HPDE6-E6E7 (cell line): ENCODE results near the gene KCNAB2.

Experiments
- DNase-seq: peaks from one replicate; pipeline ENCODE4 v3.0.0; 2011; ENCODE audit warnings: missing footprints; ENCODE audit errors: extremely low spot score

Gene KCNAB2

DNA sequence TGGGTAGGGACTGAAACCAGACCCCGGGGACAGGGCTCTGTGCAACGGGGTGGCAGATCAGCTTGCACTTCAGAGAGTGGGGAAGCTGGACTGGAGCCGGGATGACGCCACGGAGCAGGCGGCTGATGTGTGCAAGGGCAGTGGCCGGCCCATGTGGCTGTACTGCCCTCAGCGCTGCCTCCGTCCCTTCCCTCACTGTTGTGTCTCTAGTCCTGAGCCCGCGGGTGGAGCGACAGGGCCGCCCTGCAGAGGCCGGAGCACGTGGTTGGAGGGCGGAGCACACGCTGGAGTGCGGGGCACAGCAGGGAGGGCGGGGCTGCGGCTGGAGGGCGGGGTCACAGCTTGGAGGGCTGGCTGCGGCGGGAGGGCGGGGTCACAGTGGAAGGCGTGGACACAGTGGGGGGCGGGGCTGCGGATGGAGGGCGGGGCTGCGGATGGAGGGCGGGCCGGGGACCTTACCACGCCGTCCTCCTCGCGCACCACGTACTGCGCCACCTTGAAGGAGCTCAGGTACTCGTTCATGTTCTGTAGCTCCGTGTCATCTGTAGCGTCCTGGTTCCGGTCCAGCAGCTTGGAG lies 82.0 kb downstream of the KCNAB2 start:
- no peak for DNase-seq

DNA sequence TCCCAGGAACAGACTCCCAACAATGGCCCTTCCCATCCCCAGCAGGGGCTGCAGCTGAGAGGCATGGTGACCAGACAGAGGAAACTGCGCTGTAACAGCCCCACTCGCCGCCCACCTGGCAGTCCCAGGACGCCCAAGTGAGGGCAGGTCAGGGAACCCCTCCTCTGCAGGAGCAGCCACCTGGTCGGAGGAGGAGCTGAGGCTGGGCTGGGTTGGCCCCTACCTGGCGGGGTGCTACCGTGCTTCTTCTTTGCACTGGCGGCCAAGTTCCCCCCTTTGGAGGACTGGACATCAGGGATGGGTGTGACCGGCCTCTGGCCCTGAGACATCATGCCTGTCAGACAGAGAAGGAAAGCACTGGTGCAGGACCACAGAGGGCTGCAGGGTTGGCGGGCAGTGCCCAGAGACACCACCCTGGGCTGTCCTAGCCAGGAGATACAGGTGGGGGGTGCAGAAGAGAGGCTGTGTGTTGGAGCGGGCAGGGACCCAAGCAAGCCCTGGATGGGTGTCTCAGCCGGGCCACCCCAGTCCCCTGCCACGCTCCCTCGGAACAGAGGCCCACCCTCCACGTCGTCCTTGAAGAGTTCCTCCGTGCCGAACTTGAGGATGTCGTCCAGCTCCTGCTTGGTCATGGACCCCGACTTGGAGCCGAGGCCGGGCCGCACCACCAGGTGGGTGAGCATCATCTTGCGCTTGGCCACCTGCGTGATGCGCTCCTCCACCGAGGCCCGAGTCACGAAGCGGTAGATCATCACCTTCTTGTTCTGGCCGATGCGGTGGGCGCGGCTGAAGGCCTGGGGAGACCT lies 82.8 kb downstream of the KCNAB2 start:
- no peak for DNase-seq

DNA sequence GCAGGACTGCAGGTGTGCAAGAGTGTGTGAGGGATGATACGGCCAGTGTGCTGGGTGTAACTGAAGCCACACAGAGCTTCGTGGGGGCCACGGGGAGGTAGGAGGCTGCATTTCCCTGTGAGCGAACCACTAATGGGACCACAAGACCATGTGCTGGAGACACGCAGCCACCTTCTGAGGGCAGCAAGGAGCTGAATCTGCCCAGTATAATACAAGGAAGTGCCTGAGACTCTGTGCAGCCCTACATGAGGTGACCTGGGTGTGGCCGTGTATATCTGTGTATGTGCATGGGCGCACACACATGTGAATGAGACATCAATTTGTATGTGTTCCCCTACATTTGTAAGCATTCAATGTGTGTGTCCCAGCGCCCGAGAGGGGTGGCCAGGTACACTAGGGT lies 83.6 kb downstream of the KCNAB2 start:
- DNase-seq = no peak

DNA sequence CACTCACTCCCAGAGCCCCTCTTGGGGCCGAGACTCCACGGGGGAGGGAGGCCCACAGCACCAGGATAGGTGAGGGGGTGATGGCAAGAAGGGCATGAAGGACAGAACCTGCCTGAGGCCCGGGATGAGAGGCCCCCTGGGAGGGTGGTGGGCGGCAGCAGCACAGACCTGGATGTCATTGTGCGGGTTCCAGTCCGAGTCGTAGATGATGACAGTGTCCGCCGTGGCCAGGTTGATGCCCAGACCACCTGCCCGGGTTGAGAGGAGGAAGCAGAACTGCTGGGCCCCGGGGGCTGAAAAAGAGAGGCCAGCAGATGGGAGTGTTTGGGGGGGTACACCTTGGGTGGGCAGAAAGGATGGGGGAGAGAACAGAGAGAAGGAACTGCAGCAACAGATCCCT lies 84.3 kb downstream of the KCNAB2 start:
- no peak for DNase-seq

DNA sequence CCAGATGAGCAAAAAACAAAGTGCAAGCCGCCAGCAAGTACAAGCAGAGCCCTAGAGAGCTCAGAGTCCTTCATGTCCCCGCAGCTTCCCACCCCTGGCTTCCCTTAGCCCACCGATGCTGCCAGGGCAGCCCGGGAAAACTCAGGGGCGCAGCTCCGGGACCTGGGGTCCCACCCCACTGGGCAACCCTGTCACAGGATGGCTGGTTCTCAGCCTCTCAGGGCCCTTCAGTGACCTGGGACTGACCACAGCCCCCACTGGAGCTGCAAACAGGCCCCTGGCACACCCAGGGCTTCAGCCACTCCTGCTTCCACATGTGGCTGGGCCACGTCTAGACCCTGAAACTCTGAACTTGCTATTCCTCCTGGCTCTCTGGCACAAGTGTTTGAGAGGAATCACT lies 84.9 kb downstream of the KCNAB2 start:
- no peak for DNase-seq

DNA sequence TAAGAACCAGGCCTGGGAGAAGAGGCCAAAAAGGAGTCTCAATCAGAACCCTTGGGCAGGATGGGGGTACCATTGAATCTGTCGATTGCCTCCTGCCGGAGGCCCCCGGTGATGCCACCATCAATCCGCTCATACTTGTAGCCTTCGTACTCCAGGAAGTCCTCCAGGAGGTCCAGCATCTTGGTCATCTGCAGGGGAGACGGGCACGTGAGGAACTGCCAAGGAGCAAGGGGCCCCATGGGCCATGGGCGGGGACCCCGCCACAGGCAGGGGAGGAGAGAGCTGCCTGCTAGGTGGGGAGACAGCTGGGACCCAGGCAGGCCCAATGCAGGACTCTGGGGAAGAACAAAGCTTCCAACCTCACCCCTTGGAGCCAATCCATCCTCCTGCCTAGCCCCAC lies 85.9 kb downstream of the KCNAB2 start:
- DNase-seq = no peak

DNA sequence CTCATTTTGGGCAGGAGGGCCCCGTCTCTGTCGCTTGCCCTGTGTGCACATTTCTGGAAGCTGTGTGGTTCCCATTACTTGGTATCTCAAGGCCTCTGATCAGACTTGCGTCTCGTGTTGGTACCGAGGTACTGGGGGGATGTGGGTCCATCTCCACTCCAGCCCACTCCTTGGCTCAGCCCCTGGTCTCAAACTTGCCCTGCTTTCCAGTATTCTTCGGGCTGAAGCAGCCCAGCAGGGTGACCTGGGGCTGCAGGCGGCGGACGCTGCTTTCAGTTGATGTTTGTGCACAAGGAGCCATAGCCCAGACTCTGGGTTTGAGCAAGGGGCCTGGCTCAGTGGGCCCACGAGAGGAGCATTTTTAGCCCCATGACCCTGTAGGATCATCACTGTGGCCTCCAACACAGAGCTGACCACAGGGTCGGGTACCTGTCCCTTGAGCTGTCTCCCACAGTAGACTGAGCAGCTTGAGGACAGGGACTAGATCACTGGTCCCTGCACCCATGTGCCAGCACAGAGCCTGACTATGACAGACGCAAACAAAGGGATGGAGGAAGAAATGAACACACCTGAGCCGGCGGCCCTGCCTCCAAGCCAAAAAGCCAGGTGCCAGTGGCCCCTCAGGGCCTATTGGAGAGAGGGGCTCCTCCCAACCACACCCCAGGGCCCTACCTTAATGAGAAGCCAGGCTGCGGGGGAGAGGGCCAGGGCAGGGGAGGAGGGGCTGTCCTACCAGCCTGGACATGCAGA lies 87.6 kb downstream of the KCNAB2 start:
- DNase-seq = no peak

DNA sequence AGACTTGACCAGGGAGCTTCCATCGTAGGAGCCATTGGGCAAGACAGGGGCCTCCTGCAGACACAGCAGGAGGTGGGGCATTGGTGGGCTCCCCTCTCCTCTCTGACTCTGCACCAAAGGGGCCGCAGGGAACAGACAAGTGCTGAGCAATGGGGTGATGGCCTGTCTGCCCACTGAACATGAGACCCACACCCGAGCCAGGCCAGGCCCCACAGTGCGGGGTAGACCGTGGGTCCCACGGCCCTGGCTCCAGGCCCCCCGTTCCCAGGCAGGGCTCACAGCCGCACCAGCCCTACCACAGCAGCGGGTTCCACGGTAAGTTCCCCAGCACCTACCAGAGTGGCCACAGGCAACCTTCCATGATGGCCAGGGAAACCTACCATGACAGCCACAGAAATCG lies 88.5 kb downstream of the KCNAB2 start:
- DNase-seq = no peak

DNA sequence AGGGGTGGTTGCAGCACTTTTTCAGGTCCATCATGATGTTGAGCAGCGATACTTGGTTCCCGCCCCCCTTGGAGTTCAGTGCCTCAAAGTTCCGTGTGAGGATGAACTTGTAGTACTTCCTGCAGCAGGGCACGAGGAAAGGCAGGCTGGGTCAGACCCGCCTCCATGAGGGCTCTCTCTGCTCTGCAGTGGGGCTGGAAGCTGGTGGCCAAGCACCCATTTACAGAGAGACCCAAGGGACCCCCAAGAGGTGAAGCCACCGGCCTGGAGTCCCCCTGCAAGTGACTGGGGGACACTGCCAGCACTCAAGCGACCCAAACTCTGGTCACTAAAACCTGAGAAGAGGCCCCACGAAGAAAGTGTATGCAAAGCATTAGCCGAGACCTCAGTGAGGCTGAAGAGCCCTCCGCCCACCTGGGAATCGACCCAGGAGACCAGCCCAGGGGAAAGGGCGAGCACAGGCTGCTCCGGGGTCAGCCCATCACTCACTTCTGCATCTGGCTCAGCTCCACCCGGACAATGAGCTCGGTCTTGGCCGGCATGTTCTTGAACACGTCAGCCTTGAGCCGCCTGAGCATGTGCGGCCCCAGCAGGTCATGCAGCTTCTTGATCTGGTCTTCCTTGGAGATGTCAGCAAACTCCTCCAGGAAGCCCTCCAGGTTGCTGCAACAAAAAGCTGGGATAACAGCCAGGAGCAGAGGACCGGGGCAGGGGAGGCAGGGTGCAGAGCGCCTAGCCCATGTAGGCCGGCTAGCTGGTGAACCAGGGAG lies 89.2 kb downstream of the KCNAB2 start:
- no peak for DNase-seq

DNA sequence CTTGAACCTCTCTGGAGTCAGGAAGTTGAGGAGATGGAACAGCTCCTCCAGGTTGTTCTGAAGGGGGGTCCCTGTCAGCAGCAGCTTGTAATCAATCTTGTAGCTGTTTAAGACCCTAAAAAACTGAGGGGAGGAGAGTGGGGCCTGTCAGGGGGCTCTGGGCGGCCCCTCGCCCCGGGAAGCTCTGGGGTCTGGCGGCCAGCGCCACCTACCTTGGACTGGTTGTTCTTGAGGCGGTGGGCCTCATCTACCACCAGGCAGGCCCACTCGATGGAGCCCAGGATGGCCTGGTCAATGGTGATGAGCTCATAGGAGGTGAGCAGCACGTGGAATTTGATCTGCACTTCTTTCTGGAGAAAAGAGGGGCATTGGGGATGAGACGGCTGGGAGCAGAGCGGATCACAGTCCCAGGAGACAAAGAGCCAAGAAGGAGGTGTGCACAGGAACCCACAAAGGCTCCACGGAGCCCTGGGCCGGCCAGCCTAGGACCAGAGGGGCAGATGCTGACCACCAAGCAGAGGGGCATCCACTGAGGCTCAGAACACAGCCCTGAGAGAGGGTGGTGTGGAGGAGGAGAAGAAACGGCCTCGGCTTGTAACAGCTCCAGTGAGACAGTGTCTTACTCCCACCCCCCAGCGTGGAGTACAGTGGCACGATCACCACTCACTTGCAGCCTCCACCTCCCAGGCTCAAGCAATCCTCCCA lies 91.0 kb downstream of the KCNAB2 start:
- no peak for DNase-seq

DNA sequence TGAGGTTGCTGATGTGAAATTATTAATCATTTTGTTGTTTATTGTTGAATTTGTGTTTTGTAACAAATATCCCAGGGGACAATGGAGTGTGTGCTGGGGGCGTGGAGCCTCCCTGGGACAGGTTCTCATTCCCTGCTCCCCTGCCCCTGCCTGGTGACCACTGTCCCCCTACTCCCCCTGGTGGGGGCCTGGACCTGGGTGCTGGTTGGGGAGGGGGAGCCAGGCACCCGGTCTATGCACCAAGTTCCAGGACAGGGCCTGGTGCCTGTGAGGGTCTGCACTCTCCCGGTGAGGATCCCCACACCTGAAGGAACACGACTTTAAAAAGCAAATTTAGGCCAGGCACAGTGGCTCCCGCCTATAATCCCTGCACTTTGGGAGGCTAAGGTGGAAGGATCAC lies 92.1 kb downstream of the KCNAB2 start:
- DNase-seq = no peak

DNA sequence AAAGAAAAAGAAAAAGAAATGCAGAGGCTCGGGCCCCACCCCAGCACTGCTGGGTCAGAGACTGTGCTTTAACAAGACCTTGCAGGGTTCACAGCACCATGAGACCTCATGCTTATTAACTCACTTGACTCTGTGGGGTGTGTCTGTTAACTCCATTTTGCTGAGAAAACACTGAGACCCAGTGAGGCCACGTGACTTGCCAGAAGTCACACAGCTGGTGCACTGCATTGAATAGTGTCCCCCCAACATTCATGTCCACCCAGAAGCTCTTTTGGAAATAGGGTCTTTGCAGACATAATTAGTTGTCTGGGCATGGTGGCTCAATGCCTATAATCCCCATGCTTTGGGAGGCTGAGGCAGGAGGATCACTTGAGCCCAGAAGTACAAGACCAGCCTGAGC lies 94.7 kb downstream of the KCNAB2 start:
- no peak for DNase-seq

DNA sequence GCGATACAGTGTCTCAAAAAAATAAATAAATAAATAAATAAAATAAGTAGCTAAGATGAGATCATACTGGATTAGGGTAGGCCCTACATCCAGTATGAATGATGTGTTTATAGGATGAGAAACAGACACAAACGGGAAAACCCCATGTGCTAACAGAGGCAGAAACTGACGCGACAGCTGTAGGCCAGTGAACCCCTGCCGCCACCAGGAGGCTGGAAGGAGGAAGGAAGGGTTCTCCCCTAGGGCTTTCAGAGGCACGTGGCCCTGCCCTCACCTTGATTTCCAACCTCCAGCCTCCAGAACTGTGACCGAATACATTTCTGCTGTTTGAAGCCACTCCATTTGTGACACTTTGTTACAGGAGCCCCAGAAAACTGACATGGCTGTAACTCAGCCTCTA lies 95.9 kb downstream of the KCNAB2 start:
- no peak for DNase-seq

DNA sequence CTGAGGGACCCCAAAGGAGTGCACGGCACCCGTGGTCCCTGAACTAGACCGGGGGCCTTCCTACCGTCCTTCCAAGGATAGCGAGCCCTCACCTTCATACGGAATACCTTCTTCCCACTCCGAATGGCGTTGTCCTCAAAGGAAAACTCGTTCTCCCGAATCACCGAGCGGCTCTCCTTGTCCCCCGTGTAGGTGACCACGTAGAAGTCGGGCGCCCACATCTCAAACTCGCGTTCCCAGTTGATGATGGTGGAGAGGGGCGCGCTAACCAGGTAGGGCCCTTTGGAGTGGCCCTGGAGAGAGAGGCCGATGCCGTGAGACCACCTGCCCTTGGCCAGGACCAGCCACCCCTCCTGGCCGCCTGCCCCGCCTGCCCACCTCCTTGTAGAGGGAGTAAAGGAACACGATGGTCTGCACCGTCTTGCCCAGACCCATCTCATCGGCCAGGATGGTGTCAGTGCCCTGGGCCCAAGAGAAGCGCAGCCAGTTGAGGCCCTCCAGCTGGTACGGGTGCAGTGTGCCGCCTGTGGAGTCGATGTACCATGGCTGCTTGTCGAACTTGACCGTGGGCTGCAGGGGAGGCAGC lies 96.4 kb downstream of the KCNAB2 start:
- no peak for DNase-seq

DNA sequence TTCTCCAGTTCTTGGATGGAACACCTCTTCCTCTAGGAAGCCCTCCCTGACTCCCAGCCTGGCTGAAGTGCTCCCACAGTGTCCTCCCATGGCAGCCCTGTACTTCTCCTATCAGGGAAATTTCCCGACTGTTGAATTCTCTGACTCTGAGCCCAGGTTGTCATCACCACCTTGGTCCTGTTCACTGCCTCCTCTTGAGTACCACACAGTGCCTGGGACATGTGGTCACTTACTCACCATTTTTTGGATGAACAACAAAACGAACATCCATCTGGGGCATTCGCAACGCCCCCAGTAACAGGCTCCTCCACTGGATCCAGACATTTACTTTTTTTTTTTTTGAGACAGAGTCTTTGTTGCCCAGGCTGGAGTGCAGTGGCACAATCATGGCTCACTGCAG lies 97.0 kb downstream of the KCNAB2 start:
- no peak for DNase-seq

DNA sequence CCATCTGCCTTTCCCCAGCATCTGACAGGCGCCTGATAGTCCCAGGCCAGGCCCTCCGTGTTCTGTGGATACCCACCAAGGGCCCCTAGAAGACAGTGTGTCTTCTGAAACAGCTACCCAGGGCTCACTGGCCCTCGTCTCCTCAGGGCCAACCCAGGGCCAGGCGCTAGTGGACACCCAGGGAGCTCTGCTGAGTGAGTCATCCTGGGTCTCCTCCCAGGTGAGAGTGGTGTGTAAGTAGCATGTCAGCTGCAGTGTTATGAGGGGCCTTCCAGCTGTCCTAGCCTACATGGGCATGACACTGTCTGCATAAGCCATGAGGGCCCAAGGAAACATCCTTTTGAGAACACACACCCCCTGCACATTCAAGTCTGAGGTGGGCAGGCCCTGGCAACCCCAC lies 97.7 kb downstream of the KCNAB2 start:
- no peak for DNase-seq

DNA sequence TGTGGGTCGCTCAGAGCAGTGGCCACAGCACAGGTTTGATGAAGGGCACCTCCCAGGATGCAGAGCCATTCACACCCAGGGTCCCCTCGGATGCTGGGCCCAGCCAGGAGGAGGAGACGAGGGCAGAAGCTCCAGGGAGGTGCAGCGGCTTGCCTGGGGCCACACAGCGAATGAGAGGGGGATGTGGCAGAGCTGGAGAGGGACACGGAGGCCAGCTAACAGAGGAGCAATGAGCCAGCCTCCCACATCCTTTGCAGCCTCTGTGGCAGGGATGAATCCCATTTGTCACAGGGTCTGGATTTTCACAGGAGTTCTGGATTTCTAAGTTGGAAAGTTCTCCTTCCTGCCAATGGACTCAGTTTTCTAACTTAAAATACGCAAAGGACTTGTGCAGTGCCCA lies 98.5 kb downstream of the KCNAB2 start:
- no peak for DNase-seq

DNA sequence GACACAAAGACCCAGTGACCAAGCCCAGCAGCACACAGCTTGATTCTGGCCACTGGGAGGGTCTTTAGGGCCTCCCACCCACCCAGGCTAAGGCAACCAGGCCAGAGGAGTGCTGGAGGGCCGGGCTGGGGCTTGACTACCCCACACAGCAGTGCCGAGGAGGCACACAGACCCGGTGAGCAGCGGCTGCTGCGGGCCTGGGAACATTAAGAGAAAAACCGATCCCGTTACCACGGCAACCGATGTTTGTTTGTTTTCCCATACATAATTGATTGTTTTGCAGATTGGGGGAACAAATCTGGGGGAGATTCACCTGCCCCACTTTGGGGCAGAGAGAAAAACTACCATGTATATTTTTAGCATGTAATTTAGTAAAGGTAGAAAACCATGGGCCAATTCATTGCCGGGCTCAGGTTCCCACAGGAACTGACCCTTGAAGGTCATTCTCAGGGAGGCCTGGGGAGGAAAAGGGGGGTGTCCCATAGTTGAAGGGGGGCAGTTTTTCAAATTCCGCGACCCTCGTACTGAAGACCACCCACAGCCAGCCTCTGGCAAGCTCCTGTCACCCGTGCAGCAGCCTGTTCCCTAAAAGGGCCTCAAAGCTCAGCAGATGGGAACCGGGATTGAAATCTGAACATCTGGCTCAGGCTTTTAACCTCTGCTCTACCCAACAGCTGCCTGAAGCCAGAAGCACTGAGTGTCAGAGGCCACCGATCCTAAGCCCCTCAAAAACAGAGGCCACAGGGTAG lies 99.1 kb downstream of the KCNAB2 start:
- DNase-seq = no peak

DNA sequence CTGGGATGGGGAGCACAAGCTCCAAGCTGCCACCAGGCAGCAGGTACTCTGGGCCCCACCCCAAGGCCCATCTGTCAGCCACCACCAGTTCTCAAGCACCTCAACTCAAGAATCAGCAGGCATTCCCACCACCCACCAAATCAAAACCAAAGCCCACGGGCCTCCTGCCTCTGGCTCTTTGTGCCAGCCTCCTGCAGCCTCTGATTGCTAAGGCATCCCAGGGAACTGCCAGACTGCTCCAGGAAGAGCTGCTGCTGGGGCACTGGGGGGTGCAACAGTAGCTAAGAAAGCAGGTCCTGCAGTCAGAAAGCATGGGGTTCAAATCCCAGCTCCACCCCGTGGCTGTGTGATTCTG lies 99.7 kb downstream of the KCNAB2 start:
- DNase-seq = no peak

DNA sequence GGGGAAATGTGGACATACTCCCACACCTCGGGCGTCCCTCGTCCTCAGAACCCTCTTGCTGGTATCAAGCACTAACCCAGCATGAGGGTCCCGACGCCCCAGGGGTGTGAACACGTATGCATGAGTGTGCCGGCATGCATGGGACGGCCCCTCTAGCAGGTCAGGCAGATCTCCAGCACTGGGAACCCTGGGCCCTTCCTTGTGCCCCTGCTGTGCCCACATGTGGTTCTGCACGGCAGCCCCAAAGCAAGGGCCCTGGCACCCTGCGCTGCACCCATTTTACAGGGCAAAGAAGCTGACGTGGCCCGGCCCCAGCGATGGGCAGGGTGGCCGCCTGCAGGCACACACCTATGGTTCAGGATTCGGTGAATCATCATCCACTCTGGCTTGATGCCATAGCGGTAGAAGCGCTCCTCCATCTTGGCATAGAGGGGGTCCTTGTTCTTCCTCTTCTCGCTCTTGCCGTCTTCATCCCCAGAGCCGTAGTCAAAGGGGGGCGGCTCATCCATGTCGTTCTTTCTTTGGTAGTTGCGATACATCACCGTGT lies 100.2 kb downstream of the KCNAB2 start:
- DNase-seq = no peak
